Measurements from ENCODE around the gene PTS. TPM values are rescaled to one million over a fixed set of nuclear protein-coding genes. Genes with fewer than 3 reads are reported as not detected.

The PTS gene
- total RNA-seq, 2 experiments from 2014 or later: 18.0 to 18.9 TPM

- CTCF ChIA-PET: interaction anchor here (1.5 kb wide), 1 partner anchor 11 kb away, joined by 3 read pairs; no protein-coding TSS in a partner anchor
- no peak for ATAC-seq
- H3K27me3 Mint-ChIP-seq: no peaks in the 10 kb centered on the region
- H3K4me3 Mint-ChIP-seq: no peak overlapping the region
- H3K27ac Mint-ChIP-seq: no peak overlapping the region
- DNase-seq: no peak
- no peaks in the 10 kb centered on the region for H3K4me1 Mint-ChIP-seq
- no peaks in the 10 kb centered on the region for H3K9me3 Mint-ChIP-seq (ENCODE audit: low read depth)
- no peaks in the 10 kb centered on the region for H3K36me3 Mint-ChIP-seq
Observed at GRCh38 chr11:112253605-112254242, 27.5 kb downstream of the PTS start.

DNA sequence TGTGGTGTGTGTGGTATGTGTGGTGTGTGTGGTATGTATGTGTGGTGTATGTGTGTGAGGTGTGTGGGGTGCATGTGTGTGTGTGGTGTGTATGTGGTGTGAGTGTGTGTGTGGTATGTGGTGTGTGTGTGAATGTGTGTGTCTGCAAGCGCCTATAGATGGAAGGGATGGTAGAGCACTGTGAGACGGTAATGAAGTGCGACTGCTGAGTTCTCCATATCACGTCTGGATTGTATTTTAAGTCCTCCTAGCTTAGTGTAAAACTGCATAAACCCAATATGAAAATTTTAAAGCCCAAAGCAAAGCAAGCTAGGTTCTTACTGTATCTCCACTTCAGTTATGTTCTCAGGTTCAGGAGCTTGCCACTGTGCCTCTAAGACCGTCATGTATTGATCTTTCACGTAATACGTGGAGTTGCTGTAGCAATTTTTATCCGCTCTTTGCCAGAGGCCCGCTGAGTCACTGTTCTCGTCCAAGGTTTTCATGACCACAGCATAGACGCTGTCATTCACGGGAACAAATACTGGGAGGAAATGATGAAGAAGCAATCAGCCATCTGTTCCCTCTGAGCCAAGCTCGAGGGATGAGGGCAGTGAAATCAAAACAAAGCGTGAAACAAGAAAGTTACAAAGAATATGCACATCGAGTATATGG lies 29.0 kb downstream of the PTS start:
- Mint-ChIP-seq H3K36me3 (no peaks in the 10 kb centered on the region), H3K27ac (no peak overlapping the region), H3K4me3 (no peak overlapping the region), H3K9me3 (ENCODE audit: low read depth) (no peaks in the 10 kb centered on the region), H3K4me1 (no peaks in the 10 kb centered on the region), H3K27me3 (no peaks in the 10 kb centered on the region)
- no peak for ATAC-seq
- CTCF ChIA-PET: no interaction called here
- DNase-seq: no peak

DNA sequence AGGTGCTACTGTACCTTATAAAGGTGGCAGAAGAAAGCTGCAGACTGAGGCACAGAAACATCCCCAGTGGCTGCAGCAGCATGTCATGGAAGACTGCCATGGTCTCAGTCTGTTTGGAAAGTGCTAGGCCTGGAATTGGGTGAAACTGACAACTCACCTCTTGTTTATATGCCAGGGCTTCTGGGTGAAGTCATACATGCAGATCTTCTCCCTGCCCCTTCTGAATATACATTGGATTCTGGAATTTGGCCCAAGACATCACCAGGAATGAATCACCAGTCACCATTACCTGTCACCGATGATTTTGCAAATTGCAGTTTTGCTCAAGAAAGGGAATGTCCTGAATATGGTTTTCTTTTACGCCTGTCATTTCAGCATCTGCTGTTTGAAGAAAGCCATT lies 34.3 kb downstream of the PTS start, which contains the start of gene PLET1:
TSS of gene PLET1 (minus strand) at position 371 of the 400 bp plus-strand sequence. CDS start at position 100, 271 bp downstream.
- DNase-seq (no peak), ATAC-seq (no peak)
- no peak within 1 kb of the TSS for H3K4me3 Mint-ChIP-seq
- CTCF ChIA-PET: interaction anchor here (2.4 kb wide), 1 partner anchor 20 kb away, joined by 12 read pairs; no protein-coding TSS in a partner anchor
- H3K27ac Mint-ChIP-seq: no peak within 1 kb of the TSS
- H3K27me3 Mint-ChIP-seq: no peaks in the 10 kb centered on the region
- H3K36me3 Mint-ChIP-seq: no peaks in the 10 kb centered on the region
- no peaks in the 10 kb centered on the region for H3K4me1 Mint-ChIP-seq
- no peaks in the 10 kb centered on the region for H3K9me3 Mint-ChIP-seq (ENCODE audit: low read depth)

DNA sequence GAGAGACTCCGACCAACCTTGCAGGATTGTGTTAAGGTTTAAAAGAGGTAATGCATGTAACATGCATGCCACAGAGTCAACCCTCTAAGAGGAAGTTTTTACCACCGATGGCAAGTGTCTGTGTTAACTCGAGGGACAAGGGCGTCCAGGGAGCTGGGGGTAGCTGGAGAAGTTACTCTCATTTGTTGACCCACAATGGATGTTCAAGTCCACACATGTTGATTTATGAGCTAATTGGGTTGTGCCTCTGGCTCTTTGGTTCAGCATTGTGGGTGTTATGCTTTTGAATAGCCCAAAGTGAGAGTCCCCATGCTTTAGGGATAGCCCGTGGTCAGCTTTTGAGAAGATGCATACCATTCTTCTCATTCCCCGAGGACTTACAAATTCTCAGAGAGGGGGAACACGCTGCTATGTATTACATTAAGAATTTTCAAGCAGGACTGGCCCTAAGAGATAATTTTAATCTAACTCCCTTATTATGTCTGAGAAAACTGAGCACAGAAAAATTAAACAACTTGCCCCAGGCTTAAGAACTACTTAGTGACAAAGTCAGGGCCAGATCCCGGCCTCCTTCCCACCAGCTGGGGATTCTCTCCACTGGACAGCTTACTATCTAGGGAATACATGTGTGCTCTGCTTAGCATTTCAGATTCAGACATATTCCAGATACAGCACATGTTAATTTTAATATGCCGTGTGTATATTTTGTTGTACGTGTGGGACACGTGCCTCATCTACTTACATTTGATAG lies 39.6 kb downstream of the PTS start:
- Mint-ChIP-seq H3K27ac (no peak overlapping the region), H3K36me3 (no peaks in the 10 kb centered on the region), H3K4me1 (no peaks in the 10 kb centered on the region), H3K4me3 (no peak overlapping the region), H3K9me3 (ENCODE audit: low read depth) (no peaks in the 10 kb centered on the region), H3K27me3 (no peaks in the 10 kb centered on the region)
- ATAC-seq: no peak
- DNase-seq: no peak
- CTCF ChIA-PET: interaction anchor here (1.2 kb wide), 1 partner anchor 14 kb away, joined by 5 read pairs; no protein-coding TSS in a partner anchor

DNA sequence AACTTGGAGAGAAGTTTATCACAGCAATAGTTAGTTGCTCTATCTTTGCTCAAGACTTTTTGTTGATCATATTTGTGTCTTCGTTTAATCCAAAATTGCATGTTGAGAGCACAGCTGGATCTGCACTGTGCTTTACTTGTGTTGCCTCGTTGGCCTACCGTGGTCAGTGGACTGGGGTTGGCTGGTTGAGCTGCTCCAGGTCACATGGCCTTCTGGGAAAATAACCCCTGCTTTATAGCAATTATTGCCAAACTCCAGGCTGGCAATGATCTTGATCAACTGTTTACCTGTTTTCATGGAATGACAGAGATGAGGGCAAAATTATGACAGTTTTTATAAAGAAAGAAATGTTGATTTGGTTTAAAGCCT lies 40.2 kb downstream of the PTS start:
- Mint-ChIP-seq H3K36me3 (no peaks in the 10 kb centered on the region), H3K4me3 (no peak overlapping the region), H3K27me3 (no peaks in the 10 kb centered on the region), H3K9me3 (ENCODE audit: low read depth) (no peaks in the 10 kb centered on the region), H3K4me1 (no peaks in the 10 kb centered on the region), H3K27ac (no peak overlapping the region)
- CTCF ChIA-PET: no interaction called here
- no peak for DNase-seq
- no peak for ATAC-seq

DNA sequence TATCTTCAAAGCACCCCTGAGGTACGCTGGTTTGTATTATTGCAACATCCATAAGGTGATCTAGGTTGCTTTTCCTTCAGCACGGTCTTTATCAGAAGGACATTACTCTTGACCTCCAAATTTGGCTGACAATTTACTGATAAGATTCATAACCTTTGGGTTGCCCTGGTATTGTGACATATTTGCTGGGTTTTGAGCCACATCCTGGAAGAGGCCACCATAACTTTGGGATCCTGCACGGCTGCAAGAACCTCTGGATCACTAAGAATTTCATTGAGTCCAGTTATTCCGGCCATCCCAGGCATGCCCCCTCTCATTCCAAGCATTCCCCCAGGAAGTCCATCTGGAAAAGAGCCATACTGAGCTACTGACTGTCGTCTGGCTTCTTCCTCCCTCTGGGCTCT lies 41.0 kb downstream of the PTS start:
- Mint-ChIP-seq H3K27me3 (no peaks in the 10 kb centered on the region), H3K9me3 (ENCODE audit: low read depth) (no peaks in the 10 kb centered on the region), H3K27ac (no peak overlapping the region), H3K4me1 (no peaks in the 10 kb centered on the region), H3K4me3 (no peak overlapping the region), H3K36me3 (no peaks in the 10 kb centered on the region)
- ATAC-seq (no peak), DNase-seq (no peak)
- CTCF ChIA-PET: interaction anchor here (2.4 kb wide), 1 partner anchor 13 kb away, joined by 8 read pairs; no protein-coding TSS in a partner anchor

- no peaks in the 10 kb centered on the region for H3K36me3 Mint-ChIP-seq
- DNase-seq: no peak
- CTCF ChIA-PET: interaction anchor here (2.4 kb wide), 1 partner anchor 12 kb away, joined by 8 read pairs; no protein-coding TSS in a partner anchor
- no peak overlapping the region for H3K4me3 Mint-ChIP-seq
- no peaks in the 10 kb centered on the region for H3K27me3 Mint-ChIP-seq
- H3K27ac Mint-ChIP-seq: no peak overlapping the region
- no peak for ATAC-seq
- H3K9me3 Mint-ChIP-seq (ENCODE audit: low read depth): no peaks in the 10 kb centered on the region
- H3K4me1 Mint-ChIP-seq: no peaks in the 10 kb centered on the region
Observed at GRCh38 chr11:112268406-112268805, 42.2 kb downstream of the PTS start.

DNA sequence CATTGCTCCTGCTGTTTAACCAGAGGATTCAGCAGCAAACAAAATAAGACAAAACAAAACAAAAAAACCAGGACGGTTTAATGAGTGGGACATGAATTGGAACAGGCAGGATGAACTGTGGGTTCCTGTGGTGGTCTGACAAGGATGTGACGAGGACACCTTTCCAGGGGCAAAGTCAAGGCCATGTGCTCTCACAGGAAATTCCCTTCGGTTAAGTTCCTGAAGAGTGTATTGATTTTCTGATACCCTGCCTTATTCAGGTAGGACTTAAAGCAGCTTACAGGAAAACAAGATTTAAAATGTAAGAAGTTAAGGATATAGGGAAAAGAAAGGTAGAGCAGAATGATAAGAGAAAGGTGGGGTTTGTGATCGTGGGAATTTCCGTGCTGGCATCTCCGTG lies 42.9 kb downstream of the PTS start:
- DNase-seq: no peak
- no peaks in the 10 kb centered on the region for H3K27me3 Mint-ChIP-seq
- no peaks in the 10 kb centered on the region for H3K36me3 Mint-ChIP-seq
- H3K27ac Mint-ChIP-seq: no peak overlapping the region
- ATAC-seq: no peak
- H3K4me1 Mint-ChIP-seq: no peaks in the 10 kb centered on the region
- CTCF ChIA-PET: interaction anchor here (2.4 kb wide), 1 partner anchor 11 kb away, joined by 8 read pairs; no protein-coding TSS in a partner anchor
- no peak overlapping the region for H3K4me3 Mint-ChIP-seq
- no peaks in the 10 kb centered on the region for H3K9me3 Mint-ChIP-seq (ENCODE audit: low read depth)

- no peak overlapping the region for H3K4me3 Mint-ChIP-seq
- H3K27me3 Mint-ChIP-seq: no peaks in the 10 kb centered on the region
- no peak overlapping the region for H3K27ac Mint-ChIP-seq
- no peaks in the 10 kb centered on the region for H3K9me3 Mint-ChIP-seq (ENCODE audit: low read depth)
- H3K4me1 Mint-ChIP-seq: no peaks in the 10 kb centered on the region
- CTCF ChIA-PET: interaction anchor here (1.1 to 1.6 kb wide), 3 partner anchors 9 to 51 kb away, joined by 3 to 5 read pairs (median 3); no protein-coding TSS in a partner anchor
- H3K36me3 Mint-ChIP-seq: no peaks in the 10 kb centered on the region
- ATAC-seq (no peak), DNase-seq (no peak)
Observed at GRCh38 chr11:112270551-112271180, 44.4 kb downstream of the PTS start.

DNA sequence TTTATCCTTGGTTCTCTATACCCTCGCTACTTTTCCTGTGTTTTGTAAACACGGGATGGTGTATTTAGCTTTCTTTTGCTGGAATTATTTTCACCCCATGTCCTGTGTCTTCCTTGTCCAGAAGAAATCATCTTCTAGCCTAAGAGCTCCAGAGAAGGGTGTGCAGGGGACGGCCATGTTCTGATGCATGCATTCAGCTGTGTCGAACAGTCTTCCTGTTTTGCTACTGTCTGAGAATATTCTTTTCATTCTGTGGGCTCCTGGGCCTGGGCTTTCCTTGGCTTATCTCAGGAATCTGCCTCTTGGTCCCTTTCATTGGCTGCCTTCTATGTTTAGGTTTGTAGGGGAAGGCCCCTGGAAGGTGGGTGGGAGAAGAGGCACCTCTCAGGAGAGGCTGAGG lies 45.0 kb downstream of the PTS start:
- no peaks in the 10 kb centered on the region for H3K27me3 Mint-ChIP-seq
- H3K27ac Mint-ChIP-seq: no peak overlapping the region
- no peaks in the 10 kb centered on the region for H3K9me3 Mint-ChIP-seq (ENCODE audit: low read depth)
- H3K4me3 Mint-ChIP-seq: no peak overlapping the region
- ATAC-seq: no peak
- no peaks in the 10 kb centered on the region for H3K36me3 Mint-ChIP-seq
- H3K4me1 Mint-ChIP-seq: peaks cover 3% of the 10 kb centered on the region
- CTCF ChIA-PET: interaction anchor here (1.0 to 1.6 kb wide), 4 partner anchors 8 to 52 kb away, joined by 3 to 5 read pairs (median 3); no protein-coding TSS in a partner anchor
- DNase-seq: no peak

DNA sequence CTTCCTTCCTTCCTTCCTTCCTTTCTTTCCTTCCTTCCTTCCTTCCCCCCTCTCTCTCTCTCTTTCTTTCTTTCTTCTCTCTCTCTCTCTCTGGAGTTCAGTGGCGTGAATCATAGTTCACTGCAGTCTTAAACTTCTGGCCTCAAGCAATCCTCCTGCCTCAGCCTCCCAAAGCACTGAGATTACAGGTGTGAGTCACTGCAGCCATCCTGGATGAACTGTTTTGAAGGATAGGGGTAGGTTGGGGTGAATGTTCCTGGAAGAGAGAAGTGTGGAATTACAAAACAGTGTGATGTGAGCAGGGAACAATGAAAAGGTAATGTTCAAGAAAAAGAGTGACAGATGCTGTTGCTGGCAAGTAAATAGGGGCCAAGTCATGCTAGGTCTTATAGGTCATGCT lies 46.8 kb downstream of the PTS start:
- no peak overlapping the region for H3K27ac Mint-ChIP-seq

GRCh38 chr11:112274007-112274783 lies 48.0 kb downstream of the PTS start:
- H3K4me1 Mint-ChIP-seq: peaks cover 15% of the 10 kb centered on the region
- ATAC-seq: no peak
- H3K27me3 Mint-ChIP-seq: no peaks in the 10 kb centered on the region
- H3K27ac Mint-ChIP-seq: no peak overlapping the region
- DNase-seq: no peak
- no peaks in the 10 kb centered on the region for H3K9me3 Mint-ChIP-seq (ENCODE audit: low read depth)
- CTCF ChIA-PET: interaction anchor here (0.9 to 16.5 kb wide), 3 partner anchors 28 to 943 kb away, joined by 3 to 373 read pairs (median 3); partner anchors contain the start of gene PTS
- H3K36me3 Mint-ChIP-seq: no peaks in the 10 kb centered on the region
- no peak overlapping the region for H3K4me3 Mint-ChIP-seq

More for the DNA sequence above, 46.8 kb downstream of the PTS start:
- H3K4me3 Mint-ChIP-seq: no peak overlapping the region
- no peaks in the 10 kb centered on the region for H3K36me3 Mint-ChIP-seq
- DNase-seq (no peak), ATAC-seq (no peak)
- H3K4me1 Mint-ChIP-seq: peaks cover 13% of the 10 kb centered on the region
- CTCF ChIA-PET: interaction anchor here (0.9 kb wide), 1 partner anchor 945 kb away, joined by 3 read pairs; no protein-coding TSS in a partner anchor
- no peaks in the 10 kb centered on the region for H3K9me3 Mint-ChIP-seq (ENCODE audit: low read depth)
- no peaks in the 10 kb centered on the region for H3K27me3 Mint-ChIP-seq
